Inferior parietal cortex (tissue), 1 donor: Measurements from ENCODE around the gene ZFAND2B.

Source experiments
- DNase-seq: peaks from one replicate; pipeline ENCODE4 v3.0.0-alpha.2; 2016; ENCODE audit errors: extremely low spot score

The ZFAND2B gene

GRCh38 chr2:219204425-219205164 is 2.0 kb upstream of the ZFAND2B start:
- DNase-seq, result no peak

- no peak for DNase-seq
Measured at GRCh38 chr2:219205165-219205538, 1.4 kb upstream of the ZFAND2B start.

GRCh38 chr2:219205981-219206327 is 628 bp upstream of the ZFAND2B start:
- no peak for DNase-seq

- DNase-seq, result peak; percentile 43
Measured at GRCh38 chr2:219207134-219207883, 727 bp downstream of the ZFAND2B start.

GRCh38 chr2:219207884-219208740 is 1.5 kb downstream of the ZFAND2B start:
- no peak for DNase-seq

- DNase-seq, result no peak
Measured at GRCh38 chr2:219209236-219210195, 2.9 kb downstream of the ZFAND2B start.

GRCh38 chr2:219210196-219210885 is 3.8 kb downstream of the ZFAND2B start:
- DNase-seq, result no peak

GRCh38 chr2:219210886-219211362 is 4.3 kb downstream of the ZFAND2B start:
- no peak for DNase-seq

GRCh38 chr2:219213026-219213415 is 6.4 kb downstream of the ZFAND2B start:
- no peak for DNase-seq

GRCh38 chr2:219213486-219214071 is 7.0 kb downstream of the ZFAND2B start:
- no peak for DNase-seq

GRCh38 chr2:219214141-219214540 is 7.6 kb downstream of the ZFAND2B start:
- DNase-seq, result no peak

GRCh38 chr2:219214786-219215185 is 8.2 kb downstream of the ZFAND2B start:
- no peak for DNase-seq

GRCh38 chr2:219215871-219216534 is 9.4 kb downstream of the ZFAND2B start:
- no peak for DNase-seq

- no peak for DNase-seq
Measured at GRCh38 chr2:219216535-219216915, 9.9 kb downstream of the ZFAND2B start.

- peak; percentile 48 for DNase-seq
Measured at GRCh38 chr2:219218217-219218731, 11.7 kb downstream of the ZFAND2B start.

GRCh38 chr2:219218732-219219701 is 12.4 kb downstream of the ZFAND2B start, which contains the start of gene ABCB6:
Gene ABCB6, minus strand, starts transcription at chr2:219218958. Its CDS starts 285 bp downstream, at chr2:219218673.
- peak; percentile 92 for DNase-seq

- no peak for DNase-seq
Measured at GRCh38 chr2:219219784-219220532, 13.4 kb downstream of the ZFAND2B start.
